Heart left ventricle (tissue), 16 donors: ENCODE data around the gene GRIN1. TPM values are rescaled to one million over a fixed set of nuclear protein-coding genes. Genes with fewer than 3 reads are reported as not detected.

Source experiments
- ATAC-seq, 4 donors: fragments of 200-7000 bp; cut with Tn5 transposase; one replicate each; pipeline ENCODE4 v1.9.1; 2020 to 2022; ENCODE audit warnings: moderate library complexity in 4 of 4, mild to moderate bottlenecking in 3 of 4, moderate number of reproducible peaks in 1 of 4
- DNase-seq, 5 donors: peaks; one replicate each; pipeline ENCODE4 v3.0.0-alpha.2; 2020
- H3K27ac ChIP-seq, 12 donors: fragments of 200-600 bp; sonication (generic) in 4 of 12; one replicate each; pipeline versions ENCODE4 v1.5.0 to v1.8.0; 2016 to 2022; ENCODE audit warnings: mild to moderate bottlenecking in 2 of 12
- H3K27me3 ChIP-seq, 9 donors: fragments of 200-600 bp; sonication (generic) in 2 of 9; one replicate each; pipeline versions ENCODE4 v1.5.1 to v1.8.0; 2016 to 2022; ENCODE audit warnings: mild to moderate bottlenecking in 3 of 9
- H3K36me3 ChIP-seq, 9 donors: fragments of 200-600 bp; sonication (generic) in 2 of 9; one replicate each; pipeline versions ENCODE4 v1.5.0 to v1.8.0; 2018 to 2022; ENCODE audit warnings: mild to moderate bottlenecking in 2 of 9
- H3K4me1 ChIP-seq, 12 donors: fragments of 200-600 bp; sonication (generic) in 4 of 12; one replicate each; pipeline versions ENCODE4 v1.5.0 to v1.8.0; 2016 to 2022; ENCODE audit warnings: mild to moderate bottlenecking in 3 of 12
- H3K4me3 ChIP-seq, 12 donors: fragments of 200-600 bp; sonication (generic) in 4 of 12; one replicate each; pipeline versions ENCODE4 v1.5.0 to v1.8.0; 2017 to 2022; ENCODE audit warnings: mild to moderate bottlenecking in 9 of 12, moderate library complexity in 4 of 12
- H3K9me3 ChIP-seq, 12 donors: fragments of 200-600 bp; sonication (generic) in 4 of 12; one replicate each; pipeline versions ENCODE4 v1.5.0 to v1.8.0; 2016 to 2022; ENCODE audit warnings: mild to moderate bottlenecking in 1 of 12
- CTCF ChIP-seq, 12 donors: fragments of 200-600 bp; sonication (generic) in 4 of 12; IDR thresholded peaks; one replicate each; pipeline versions ENCODE4 v1.5.0 to v1.8.0; 2018 to 2022; ENCODE audit warnings: antibody characterized with exemption in 12 of 12, mild to moderate bottlenecking in 5 of 12
- POLR2A ChIP-seq, 2 donors: fragments of 450-650 bp; IDR thresholded peaks; one replicate each; pipeline ENCODE4 v1.6.1; 2017; ENCODE audit warnings: antibody characterized with exemption in 2 of 2, mild to moderate bottlenecking in 2 of 2, moderate library complexity in 2 of 2
- WGBS, 4 donors: extraction: QIAGEN DNeasy Blood & Tissue Kit in 2 of 4; methylation state at CpG; one replicate each; pipeline versions ENCODE4 v1.1.5 to v1.1.7; 2013 to 2018; 5-methylcytosine and 5-hydroxymethylcytosine counted together
- intact Hi-C, 10 donors: fragments of 100-400 bp; cut with DNase I; formaldehyde crosslinking; loops; one replicate each; pipeline versions ENCODE4 v1.11.1 to v1.14.2; 2022
- polyA plus RNA-seq, 2 donors: library from polyadenylated mRNA; stranded (reverse); fragments of 200-250 nt; gene quantifications; one replicate each; pipeline ENCODE4 v1.2.3, GENCODE V29; 2013
- total RNA-seq, 9 donors: library from RNA; depleted of rRNA in 2 of 9; stranded (reverse); fragments of >200 nt in 2 of 9; fragmentation: NEBNext Ultra II Directional in 3 of 9; extraction: Animal tissue kit (Norgen Biotek cat#: 25700) in 3 of 9; gene quantifications; one replicate each; pipeline versions ENCODE4 v1.1.0 to v1.2.4, GENCODE V29; 2016 to 2023
- donor health status: ischemic (EF 13 %, LVEDD 7.1; RV severe dilation, severe dysfunction).
- donor health status: healthy with polysubstance abuse.
- donor health status: DM: no; HTN: yes; CAD: no.
- donor health status: DM: no; HTN: no; CAD: no.
- donor health status: ischemic (EF 25% LVEDD 6.9; RV normal size, moderate dysfunction).
- donor health status: ischemic (EF 25% LVEDD 5.7; RV mildly dilated, moderate dysfunction).
- donor health status: healthy.
- donor health status: DM: yes; HTN: yes; CAD: no.
- donor health status: ischemic (EF 35%, LVEDD 5.7; RV mildly dilated, moderate dysfunction).
- donor health status: nonischemic (EF 11% LVEDD 7.7; RV severe dilation, severe dysfunction).
- donor health status: DM: yes; HTN: yes; CAD: no.
- donor health status: PGD.
- donor health status: ischemic (EF 29% LVEDD 5.4; RV normal size, mild dysfunction).
- donor health status: nonischemic (EF 23%, LVEDD 6.1; RV moderate dilation, normal function).

Gene GRIN1
- total and polyA plus RNA-seq, 11 donors = 0.10 TPM; not detected in 10

GRCh38 chr9:137159105-137160053 is 20.4 kb downstream of the GRIN1 start:
- Histone ChIP-seq H3K4me3 (no peak overlapping the region), H3K27me3 (peaks cover 51 to 99% (median 87%) of the 10 kb centered on the region in 9 donors), H3K27ac (no peak overlapping the region), H3K36me3 (no peaks in the 10 kb centered on the region), H3K9me3 (no peaks in the 10 kb centered on the region), H3K4me1 (peaks cover 0 to 31% (median 13%) of the 10 kb centered on the region in 12 donors)
- DNase-seq = no peak
- TF ChIP-seq CTCF (IDR thresholded peaks at IDR 0.05) = no peak
- TF ChIP-seq POLR2A (IDR thresholded peaks at IDR 0.05) = no peak
- intact Hi-C loops = no loop called here
- 32 to 41% (median 40%) methylated on average over 14 of the region's 14 CpGs for WGBS, 4 donors
- no peak for ATAC-seq

DNA sequence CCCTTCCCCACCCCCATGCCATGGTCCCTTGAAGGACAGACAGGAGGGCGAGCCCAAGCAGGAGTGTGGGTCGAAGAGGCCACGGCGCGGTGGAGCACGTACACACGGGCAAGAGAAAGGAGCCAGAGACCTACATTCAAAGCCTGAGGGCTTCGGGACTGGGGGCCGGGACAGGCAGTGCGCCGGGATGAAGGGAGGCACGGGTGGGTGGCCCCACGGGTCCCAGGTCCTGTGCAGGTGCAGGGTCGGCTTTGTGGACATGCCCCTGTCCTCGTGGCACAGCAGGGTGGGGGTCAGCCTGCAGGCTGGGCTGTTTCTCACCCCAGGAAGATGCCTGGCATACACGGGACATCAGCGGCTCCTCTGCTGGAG is 21.1 kb downstream of the GRIN1 start:
- H3K27me3 ChIP-seq = peaks cover 57 to 100% (median 92%) of the 10 kb centered on the region in 9 donors
- no peak overlapping the region for H3K27ac ChIP-seq
- DNase-seq (no peak), ATAC-seq (no peak)
- intact Hi-C loops = no loop called here
- no peak overlapping the region for H3K4me3 ChIP-seq
- H3K4me1 ChIP-seq = peaks cover 0 to 31% (median 13%) of the 10 kb centered on the region in 12 donors
- TF ChIP-seq POLR2A (IDR thresholded peaks at IDR 0.05) (no peak), CTCF (IDR thresholded peaks at IDR 0.05) (no peak)
- no peaks in the 10 kb centered on the region for H3K36me3 ChIP-seq
- 63 to 73% (median 68%) methylated on average over 16 to 17 of the region's 17 CpGs for WGBS, 4 donors
- H3K9me3 ChIP-seq = no peaks in the 10 kb centered on the region

DNA sequence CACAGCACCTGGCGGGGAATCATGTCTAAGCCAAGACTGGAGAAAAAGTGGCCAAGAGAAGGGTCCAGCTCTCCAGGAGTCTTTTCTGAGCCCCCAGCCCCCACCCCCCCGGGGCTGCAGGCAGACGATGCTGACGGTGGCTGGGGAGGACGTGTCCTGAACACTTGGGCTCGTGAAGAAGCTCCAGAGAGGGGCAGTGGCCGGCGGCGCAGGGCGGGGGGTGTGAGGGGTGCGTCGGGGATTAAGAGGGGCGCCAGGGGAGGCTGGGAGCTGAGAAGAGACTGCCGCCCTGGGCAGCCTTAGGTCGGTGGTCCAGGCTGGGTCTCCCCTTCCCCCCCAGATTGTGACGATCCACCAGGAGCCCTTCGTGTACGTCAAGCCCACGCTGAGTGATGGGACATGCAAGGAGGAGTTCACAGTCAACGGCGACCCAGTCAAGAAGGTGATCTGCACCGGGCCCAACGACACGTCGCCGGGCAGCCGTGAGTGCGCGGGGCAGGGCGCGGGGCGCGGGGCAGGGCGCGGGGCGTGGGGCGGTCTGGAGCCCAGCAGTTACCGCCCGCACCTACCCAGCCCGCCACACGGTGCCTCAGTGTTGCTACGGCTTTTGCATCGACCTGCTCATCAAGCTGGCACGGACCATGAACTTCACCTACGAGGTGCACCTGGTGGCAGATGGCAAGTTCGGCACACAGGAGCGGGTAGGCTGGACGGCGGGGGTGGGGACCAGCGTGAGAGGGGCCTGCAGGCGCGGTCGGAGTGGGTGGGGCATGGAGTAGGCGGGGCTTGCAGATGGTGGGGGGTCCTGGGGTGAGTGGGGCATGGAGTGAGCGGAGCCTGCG is 22.0 kb downstream of the GRIN1 start:
- intact Hi-C loops = no loop called here
- DNase-seq = no peak
- TF ChIP-seq CTCF (IDR thresholded peaks at IDR 0.05) (no peak), POLR2A (IDR thresholded peaks at IDR 0.05) (no peak)

More for the DNA sequence above, 22.0 kb downstream of the GRIN1 start:
- no peak for ATAC-seq
- WGBS, 4 donors = 30 to 36% (median 32%) methylated on average over 27 to 56 of the region's 56 CpGs
- no peak overlapping the region for H3K27ac ChIP-seq
- peaks cover 0 to 31% (median 13%) of the 10 kb centered on the region in 12 donors for H3K4me1 ChIP-seq
- no peak overlapping the region for H3K4me3 ChIP-seq
- H3K9me3 ChIP-seq = no peaks in the 10 kb centered on the region
- H3K27me3 ChIP-seq = peaks cover 60 to 100% (median 93%) of the 10 kb centered on the region in 9 donors
- H3K36me3 ChIP-seq = no peaks in the 10 kb centered on the region
